CD14-positive monocyte (primary cell): ENCODE data around the gene TNFSF10. TPM values are rescaled to one million over a fixed set of nuclear protein-coding genes. Genes with fewer than 3 reads are reported as not detected.
A peak's percentile ranks its signal among the peaks of the same experiment; 100 is the strongest.

Experiments
- DNase-seq, 3 donors: peaks; one replicate each; pipeline ENCODE4 v3.0.0-alpha.2; 2011 to 2022
- H2AFZ ChIP-seq: 2 replicates; pipeline ENCODE4 v1.6.0; 2012; ENCODE audit warnings: mild to moderate bottlenecking, low read depth, low read length, inconsistent platforms; ENCODE audit not compliant: insufficient read depth, poor library complexity, severe bottlenecking
- H3K27ac ChIP-seq, 2 donors: 1 replicate in 1 of 2; 2 replicates in 1 of 2; pipeline ENCODE4 v1.5.1; 2012 to 2013; ENCODE audit warnings: low read length in 2 of 2, control low read depth in 1 of 2, inconsistent platforms in 1 of 2, low read depth in 1 of 2, mild to moderate bottlenecking in 1 of 2
- H3K27me3 ChIP-seq, 2 donors: one replicate each; pipeline versions ENCODE4 v1.6.0 to v1.6.1; 2011 to 2013; ENCODE audit warnings: low read length in 2 of 2; ENCODE audit not compliant: control insufficient read depth in 2 of 2, insufficient read depth in 2 of 2
- H3K36me3 ChIP-seq, 2 donors: replicated peaks in 1 of 2; 1 replicate in 1 of 2; 2 replicates in 1 of 2; pipeline versions ENCODE4 v1.5.1 to v1.6.1; 2012 to 2013; ENCODE audit warnings: low read length in 2 of 2, control low read depth in 1 of 2, inconsistent platforms in 1 of 2, mild to moderate bottlenecking in 1 of 2; ENCODE audit not compliant: insufficient read depth in 2 of 2, control insufficient read depth in 1 of 2
- H3K4me1 ChIP-seq, 2 donors: 1 replicate in 1 of 2; 2 replicates in 1 of 2; pipeline versions ENCODE4 v1.5.1 to v1.6.1; 2012 to 2013; ENCODE audit warnings: low read length in 2 of 2, control low read depth in 1 of 2, inconsistent platforms in 1 of 2, mild to moderate bottlenecking in 1 of 2, moderate library complexity in 1 of 2; ENCODE audit not compliant: insufficient read depth in 2 of 2, control insufficient read depth in 1 of 2
- H3K4me2 ChIP-seq: replicated peaks from 2 replicates; pipeline ENCODE3; 2012; ENCODE audit warnings: low read length, moderate library complexity, mild to moderate bottlenecking; ENCODE audit not compliant: poor library complexity, severe bottlenecking; ENCODE audit errors: extremely low read depth
- H3K4me3 ChIP-seq, 3 experiments: fragments of 200-600 bp in 1 of 3; sonication (generic) in 1 of 3; replicated peaks in 1 of 3; 1 replicate in 2 of 3; 2 replicates in 1 of 3; pipeline ENCODE4 v1.5.1; 2011 to 2013; ENCODE audit warnings: low read length in 3 of 3, mild to moderate bottlenecking in 3 of 3, control low read depth in 2 of 3, low read depth in 2 of 3, inconsistent platforms in 1 of 3, moderate library complexity in 1 of 3
- H3K79me2 ChIP-seq: 2 replicates; pipeline ENCODE4 v1.6.0; 2012; ENCODE audit warnings: mild to moderate bottlenecking, control low read depth, inconsistent platforms, low read length, moderate library complexity; ENCODE audit not compliant: insufficient read depth
- H3K9ac ChIP-seq: 2 replicates; pipeline ENCODE4 v1.6.0; 2017; ENCODE audit warnings: low read length, mild to moderate bottlenecking; ENCODE audit not compliant: insufficient read depth, poor library complexity, severe bottlenecking
- H3K9me3 ChIP-seq, 2 donors: replicated peaks in 1 of 2; 1 replicate in 1 of 2; 2 replicates in 1 of 2; pipeline versions ENCODE4 v1.5.1 to v1.6.1; 2012 to 2013; ENCODE audit warnings: low read length in 2 of 2, control low read depth in 1 of 2; ENCODE audit not compliant: control insufficient read depth in 1 of 2, insufficient read depth in 1 of 2
- H4K20me1 ChIP-seq: 2 replicates; pipeline ENCODE4 v1.6.0; 2012; ENCODE audit warnings: mild to moderate bottlenecking, low read length, control low read depth, moderate library complexity; ENCODE audit not compliant: insufficient read depth
- H3K27ac Mint-ChIP-seq, 7 donors: one replicate each; pipeline ENCODE4 v1.8.0; 2020; ENCODE audit warnings: mild to moderate bottlenecking in 7 of 7, mixed read lengths in 7 of 7, moderate library complexity in 6 of 7, inconsistent platforms in 2 of 7
- H3K27me3 Mint-ChIP-seq, 3 donors: one replicate each; pipeline ENCODE4 v1.8.0; 2021 to 2022; ENCODE audit warnings: low read depth in 3 of 3, mild to moderate bottlenecking in 3 of 3, mixed read lengths in 3 of 3, moderate library complexity in 3 of 3, inconsistent platforms in 1 of 3
- H3K36me3 Mint-ChIP-seq, 2 donors: one replicate each; pipeline ENCODE4 v1.8.0; 2020; ENCODE audit warnings: mixed read lengths in 2 of 2, inconsistent platforms in 1 of 2, mild to moderate bottlenecking in 1 of 2
- H3K4me1 Mint-ChIP-seq: one replicate; pipeline ENCODE4 v1.8.0; 2020; ENCODE audit warnings: mild to moderate bottlenecking, mixed read lengths
- H3K4me3 Mint-ChIP-seq, 2 donors: one replicate each; pipeline ENCODE4 v1.8.0; 2020; ENCODE audit warnings: mild to moderate bottlenecking in 2 of 2, mixed read lengths in 2 of 2, moderate library complexity in 1 of 2
- H3K9me3 Mint-ChIP-seq, 7 donors: one replicate each; pipeline ENCODE4 v1.8.0; 2020 to 2022; ENCODE audit warnings: mixed read lengths in 7 of 7, mild to moderate bottlenecking in 6 of 7, moderate library complexity in 6 of 7, inconsistent platforms in 2 of 7
- CTCF ChIP-seq: fragments of 200-600 bp; IDR thresholded peaks from one replicate; pipeline ENCODE4 v1.8.0; 2022; ENCODE audit warnings: antibody characterized with exemption, mild to moderate bottlenecking
- WGBS: methylation state at CpG from one replicate; pipeline ENCODE4 v1.1.5; 2013; ENCODE audit warnings: missing lambda C conversion rate; ENCODE audit not compliant: insufficient coverage; 5-methylcytosine and 5-hydroxymethylcytosine counted together
- intact Hi-C, 2 donors: fragments of 100-400 bp; cut with micrococcal nuclease; formaldehyde crosslinking; loops; one replicate each; pipeline versions ENCODE4 v1.15.0 to v1.15.1; 2023
- polyA minus RNA-seq: library from RNA; depleted of rRNA, polyadenylated mRNA; stranded (reverse); fragments of >200 nt; gene quantifications from 2 replicates; pipeline ENCODE4 v1.2.3, GENCODE V29; 2012
- polyA plus RNA-seq, 3 donors: library from polyadenylated mRNA; depleted of rRNA in 1 of 3; unstranded in 2 of 3; stranded (reverse) in 1 of 3; fragments of 300-500 nt in 2 of 3; fragments of >200 nt in 1 of 3; fragmentation: Illumina TruSeq in 2 of 3; gene quantifications; 1 replicate in 2 of 3; 2 replicates in 1 of 3; pipeline ENCODE4 v1.2.3, GENCODE V29; 2012 to 2021
- total RNA-seq, 12 experiments: library from RNA in 1 of 12; stranded (reverse) in 1 of 12; fragments of 120-200 nt in 1 of 12; gene quantifications; one replicate each; pipeline ENCODE4 v1.2.4 and lab custom pipeline; 2013 to 2026; ENCODE audit warnings: mixed read lengths in 6 of 12, inconsistent platforms in 1 of 12

The TNFSF10 gene
- total RNA-seq (2013) = 392 TPM
- polyA plus RNA-seq (100 to 1,000 TPM; 146 to 293 (median 264) TPM), polyA minus RNA-seq (110 and 168 TPM in 2 replicates), total RNA-seq (lab: John Stamatoyannopoulos, UW) (14.5 to 76.8 (median 49.4) reads per million in 11 experiments)

- peak within 1 kb of the TSS; percentile 68 for H3K9ac ChIP-seq
- DNase-seq = peak; percentile 70 to 84 (median 76)
- H3K79me2 ChIP-seq = peaks cover 67% of the 10 kb centered on the region
- TF ChIP-seq CTCF = no peak
- H3K4me3 ChIP-seq = peak within 1 kb of the TSS; percentile 79 to 97 (median 95)
- Mint-ChIP-seq H3K4me1 (peaks cover 45% of the 10 kb centered on the region), H3K27ac (peak within 1 kb of the TSS; percentile 86 to 94 (median 90)), H3K9me3 (no peaks in the 10 kb centered on the region), H3K36me3 (peaks cover 14 to 15% of the 10 kb centered on the region in 2 donors), H3K27me3 (no peaks in the 10 kb centered on the region), H3K4me3 (peak within 1 kb of the TSS; percentile 91 to 95)
- H4K20me1 ChIP-seq = peaks cover 48% of the 10 kb centered on the region
- peak within 1 kb of the TSS; percentile 86 for H3K4me2 ChIP-seq
- intact Hi-C loops = loop anchor here in 1 of 2 donors (5.0 kb wide), 1 partner anchor 69 kb away; no protein-coding TSS in a partner anchor
- peaks cover 27 to 40% of the 10 kb centered on the region in 2 donors for H3K4me1 ChIP-seq
- WGBS = 0% methylated on average over 6 of the region's 9 CpGs
- H3K27me3 ChIP-seq = no peaks in the 10 kb centered on the region
- peak within 1 kb of the TSS; percentile 44 for H2AFZ ChIP-seq
- H3K27ac ChIP-seq = peak within 1 kb of the TSS; percentile 46 to 88
- H3K9me3 ChIP-seq = no peaks in the 10 kb centered on the region
- H3K36me3 ChIP-seq = peaks cover 1 to 11% of the 10 kb centered on the region in 2 donors
Measured at GRCh38 chr3:172522871-172523818, at the start of gene TNFSF10. Gene TNFSF10 (minus strand): TSS chr3:172523430. CDS start chr3:172523384, 46 bp downstream.
